ENCODE measurements around the gene RCHY1.

Gene RCHY1

GRCh38 chr4:75505630-75506029 lies 8.6 kb downstream of the RCHY1 start:
- Histone ChIP-seq H3K27me3 (ENCODE audit: insufficient read depth, low read depth, severe bottlenecking) (no peaks in the 10 kb centered on the region), H3K36me3 (peaks cover 30% of the 10 kb centered on the region), H3K4me3 (ENCODE audit: low read depth, low read length) (no peak overlapping the region), H3K9me3 (ENCODE audit: severe bottlenecking) (no peaks in the 10 kb centered on the region), H3K27ac (no peak overlapping the region)
- TF ChIP-seq CTCF (IDR thresholded peaks at IDR 0.05; ENCODE audit: low read depth, low read length) = no peak
- DNase-seq = no peak

GRCh38 chr4:75502671-75503070 lies 11.5 kb downstream of the RCHY1 start:
- DNase-seq = no peak
- no peak for TF ChIP-seq CTCF (IDR thresholded peaks at IDR 0.05; ENCODE audit: low read depth, low read length)
- H3K27me3 ChIP-seq (ENCODE audit: insufficient read depth, low read depth, severe bottlenecking) = no peaks in the 10 kb centered on the region
- H3K27ac ChIP-seq = no peak overlapping the region
- H3K4me3 ChIP-seq (ENCODE audit: low read depth, low read length) = no peak overlapping the region
- H3K9me3 ChIP-seq (ENCODE audit: severe bottlenecking) = no peaks in the 10 kb centered on the region
- H3K36me3 ChIP-seq = peaks cover 42% of the 10 kb centered on the region

DNA sequence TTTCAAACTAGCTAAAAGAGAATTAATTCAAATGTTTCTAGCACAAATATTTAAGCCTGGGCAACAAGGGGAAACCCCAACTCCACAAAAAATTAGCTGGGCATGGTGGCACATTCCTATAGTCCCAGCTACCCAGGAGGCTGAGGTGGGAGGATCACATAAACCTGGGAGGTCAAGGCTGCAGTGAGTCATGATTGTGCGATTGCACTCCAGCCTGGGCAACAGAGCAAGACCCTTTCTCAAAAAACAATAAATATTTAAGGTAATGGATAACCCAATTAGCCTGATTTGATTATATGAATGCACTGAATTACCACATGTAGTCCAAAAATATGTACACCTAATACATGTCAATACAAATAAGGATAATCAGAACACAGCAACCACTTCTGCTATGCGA lies 14.3 kb downstream of the RCHY1 start:
- Histone ChIP-seq H3K27ac (no peak overlapping the region), H3K9me3 (ENCODE audit: severe bottlenecking) (no peaks in the 10 kb centered on the region), H3K36me3 (peaks cover 31% of the 10 kb centered on the region), H3K27me3 (ENCODE audit: insufficient read depth, low read depth, severe bottlenecking) (no peaks in the 10 kb centered on the region), H3K4me3 (ENCODE audit: low read depth, low read length) (no peak overlapping the region)
- no peak for DNase-seq
- TF ChIP-seq CTCF (IDR thresholded peaks at IDR 0.05; ENCODE audit: low read depth, low read length) = no peak

DNA sequence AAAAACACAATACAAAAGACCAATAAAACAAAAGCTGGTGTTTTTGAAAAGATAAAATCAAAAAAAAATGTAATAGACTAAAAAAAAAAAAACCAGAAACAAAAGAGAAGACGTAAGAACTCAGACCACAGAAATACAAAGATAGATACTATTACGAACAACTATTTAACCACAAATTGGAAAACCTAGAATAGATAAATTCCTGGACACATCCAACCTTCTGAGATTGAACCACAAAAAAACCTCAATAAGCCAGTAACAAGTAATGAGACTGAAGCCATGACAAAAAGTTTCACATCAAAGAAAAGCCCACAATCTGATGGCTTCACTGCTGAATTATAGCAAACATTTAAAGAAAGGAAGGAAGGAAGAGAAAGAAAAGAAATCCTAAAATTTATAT lies 16.2 kb downstream of the RCHY1 start:
- Histone ChIP-seq H3K27me3 (ENCODE audit: insufficient read depth, low read depth, severe bottlenecking) (no peaks in the 10 kb centered on the region), H3K27ac (no peak overlapping the region), H3K4me3 (ENCODE audit: low read depth, low read length) (no peak overlapping the region), H3K36me3 (peaks cover 22% of the 10 kb centered on the region), H3K9me3 (ENCODE audit: severe bottlenecking) (no peaks in the 10 kb centered on the region)
- TF ChIP-seq CTCF (IDR thresholded peaks at IDR 0.05; ENCODE audit: low read depth, low read length) = no peak
- no peak for DNase-seq

DNA sequence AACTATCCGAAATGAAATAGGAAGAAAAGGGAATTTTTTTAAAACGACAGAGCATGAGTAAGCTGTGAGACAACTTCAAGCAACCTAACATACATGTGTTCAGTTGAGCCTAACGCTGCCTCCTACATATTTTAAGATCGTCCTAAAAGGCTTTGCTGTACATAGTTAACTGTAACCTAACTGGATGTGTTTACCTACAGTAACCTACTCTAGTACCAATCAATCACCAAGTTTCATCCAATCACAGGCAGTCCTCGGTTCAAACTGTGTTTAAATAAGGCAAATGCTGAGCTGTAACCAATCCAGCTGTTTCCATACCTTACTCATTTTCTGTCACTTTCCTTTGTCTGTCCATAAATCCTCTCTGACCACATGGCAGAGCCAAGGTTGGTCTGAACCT lies 17.1 kb downstream of the RCHY1 start:
- H3K36me3 ChIP-seq = peaks cover 24% of the 10 kb centered on the region
- TF ChIP-seq CTCF (IDR thresholded peaks at IDR 0.05; ENCODE audit: low read depth, low read length) = no peak
- H3K27me3 ChIP-seq (ENCODE audit: insufficient read depth, low read depth, severe bottlenecking) = no peaks in the 10 kb centered on the region
- H3K4me3 ChIP-seq (ENCODE audit: low read depth, low read length) = no peak overlapping the region
- DNase-seq = no peak
- no peaks in the 10 kb centered on the region for H3K9me3 ChIP-seq (ENCODE audit: severe bottlenecking)
- H3K27ac ChIP-seq = no peak overlapping the region

GRCh38 chr4:75496406-75496805 lies 17.8 kb downstream of the RCHY1 start:
- no peak for TF ChIP-seq CTCF (IDR thresholded peaks at IDR 0.05; ENCODE audit: low read depth, low read length)
- peaks cover 25% of the 10 kb centered on the region for H3K36me3 ChIP-seq
- no peak overlapping the region for H3K4me3 ChIP-seq (ENCODE audit: low read depth, low read length)
- no peak overlapping the region for H3K27ac ChIP-seq
- no peak for DNase-seq
- H3K9me3 ChIP-seq (ENCODE audit: severe bottlenecking) = no peaks in the 10 kb centered on the region
- H3K27me3 ChIP-seq (ENCODE audit: insufficient read depth, low read depth, severe bottlenecking) = no peaks in the 10 kb centered on the region
